GM18907 (cell line): Measurements from ENCODE around the gene PTCRA.
"Not testable (repeated sequence)": the region's sequence is repeated elsewhere in the genome, so short reads cannot be mapped to it uniquely, and the experiment has no call there.

Experiments
- ATAC-seq: cut with Tn5 transposase; IDR thresholded peaks from one replicate; pipeline ENCODE4 v1.9.1; 2021; ENCODE audit warnings: mild to moderate bottlenecking, moderate library complexity; ENCODE audit not compliant: unreplicated experiment

The PTCRA gene, protein sequence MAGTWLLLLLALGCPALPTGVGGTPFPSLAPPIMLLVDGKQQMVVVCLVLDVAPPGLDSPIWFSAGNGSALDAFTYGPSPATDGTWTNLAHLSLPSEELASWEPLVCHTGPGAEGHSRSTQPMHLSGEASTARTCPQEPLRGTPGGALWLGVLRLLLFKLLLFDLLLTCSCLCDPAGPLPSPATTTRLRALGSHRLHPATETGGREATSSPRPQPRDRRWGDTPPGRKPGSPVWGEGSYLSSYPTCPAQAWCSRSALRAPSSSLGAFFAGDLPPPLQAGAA

GRCh38 chr6:42915732-42916131 lies at the start of gene PTCRA:
Gene PTCRA (plus strand): TSS chr6:42916053. CDS start chr6:42916070, 17 bp downstream.
- no peak for ATAC-seq

DNA sequence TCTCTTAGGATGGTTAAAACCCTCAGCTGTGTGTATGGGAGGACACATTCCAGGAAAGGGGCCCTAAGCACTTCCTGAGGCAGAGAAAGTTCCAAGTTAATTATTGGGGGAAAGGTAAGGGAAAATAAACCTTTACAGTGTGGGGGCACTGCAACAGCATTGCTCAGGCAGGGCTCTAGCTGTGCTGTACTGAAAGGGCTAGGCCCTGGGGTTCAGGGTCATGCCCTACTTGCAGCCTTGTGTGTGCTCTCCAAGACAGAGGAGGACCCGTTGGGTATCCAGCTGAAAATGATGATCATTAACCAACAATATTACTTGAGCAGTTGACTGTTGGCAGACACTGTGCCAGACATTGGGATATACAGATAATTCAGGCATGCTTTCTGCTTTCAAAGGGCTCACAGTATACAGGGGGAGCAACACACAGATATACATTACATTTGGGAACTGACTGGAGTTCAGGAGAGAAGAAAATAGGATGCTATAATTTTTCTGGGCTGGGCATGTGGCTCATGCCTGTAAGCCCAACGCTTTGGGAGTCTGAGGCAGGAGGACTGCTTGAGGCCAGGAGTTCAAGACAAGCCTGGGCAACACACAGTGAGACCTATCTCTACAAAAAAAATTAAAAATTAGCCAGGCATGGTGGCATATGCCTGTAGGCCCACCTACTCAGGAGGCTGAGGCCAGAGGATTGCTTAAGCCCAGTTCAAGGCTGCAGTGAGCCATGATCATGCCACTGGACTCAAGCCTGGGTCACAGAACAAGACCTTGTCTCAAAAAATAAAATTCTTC lies 45.5 kb upstream of the PTCRA start:
- no peak for ATAC-seq

- no peak for ATAC-seq
These were observed 44.1 kb upstream of the PTCRA start for GRCh38 chr6:42871711-42872110.

DNA sequence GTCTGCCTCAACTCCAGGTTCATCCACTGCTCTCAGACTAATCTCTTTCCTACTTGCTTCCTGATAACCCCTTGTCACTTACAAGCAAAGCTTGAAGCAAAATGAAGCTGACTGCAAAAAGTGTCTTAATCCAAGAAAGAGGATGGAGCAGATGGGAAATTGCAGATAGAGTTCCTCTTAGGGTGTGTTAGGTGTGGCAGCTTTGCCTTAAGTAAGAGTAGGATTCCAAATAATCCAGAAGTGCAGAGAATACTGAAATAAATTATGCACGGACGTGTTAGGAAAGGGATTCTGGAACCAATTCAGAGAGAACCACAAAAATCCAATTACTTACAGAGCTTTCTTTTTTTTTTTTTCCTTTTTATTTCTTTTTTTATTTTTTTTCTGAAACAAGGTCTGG lies 42.5 kb upstream of the PTCRA start:
- no peak for ATAC-seq

DNA sequence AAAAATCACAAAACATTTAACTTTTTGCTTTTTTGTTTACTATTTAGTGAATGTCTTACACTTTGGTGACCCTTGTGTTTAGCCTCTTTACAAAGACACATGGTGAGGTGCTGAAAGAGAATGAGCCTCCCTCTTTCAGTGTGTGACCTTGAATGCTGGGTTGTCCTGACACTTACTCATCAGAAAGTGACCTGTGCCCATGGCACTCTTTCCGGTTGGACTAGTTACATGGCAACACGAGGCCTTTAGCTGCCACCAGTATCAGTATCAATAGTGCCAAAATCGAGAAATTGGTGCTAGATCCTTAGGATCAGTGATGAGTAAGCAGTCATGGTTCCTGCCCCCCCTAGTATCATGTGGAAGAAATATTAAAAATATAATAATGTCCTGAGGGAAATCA lies 38.2 kb upstream of the PTCRA start:
- ATAC-seq, result no peak

DNA sequence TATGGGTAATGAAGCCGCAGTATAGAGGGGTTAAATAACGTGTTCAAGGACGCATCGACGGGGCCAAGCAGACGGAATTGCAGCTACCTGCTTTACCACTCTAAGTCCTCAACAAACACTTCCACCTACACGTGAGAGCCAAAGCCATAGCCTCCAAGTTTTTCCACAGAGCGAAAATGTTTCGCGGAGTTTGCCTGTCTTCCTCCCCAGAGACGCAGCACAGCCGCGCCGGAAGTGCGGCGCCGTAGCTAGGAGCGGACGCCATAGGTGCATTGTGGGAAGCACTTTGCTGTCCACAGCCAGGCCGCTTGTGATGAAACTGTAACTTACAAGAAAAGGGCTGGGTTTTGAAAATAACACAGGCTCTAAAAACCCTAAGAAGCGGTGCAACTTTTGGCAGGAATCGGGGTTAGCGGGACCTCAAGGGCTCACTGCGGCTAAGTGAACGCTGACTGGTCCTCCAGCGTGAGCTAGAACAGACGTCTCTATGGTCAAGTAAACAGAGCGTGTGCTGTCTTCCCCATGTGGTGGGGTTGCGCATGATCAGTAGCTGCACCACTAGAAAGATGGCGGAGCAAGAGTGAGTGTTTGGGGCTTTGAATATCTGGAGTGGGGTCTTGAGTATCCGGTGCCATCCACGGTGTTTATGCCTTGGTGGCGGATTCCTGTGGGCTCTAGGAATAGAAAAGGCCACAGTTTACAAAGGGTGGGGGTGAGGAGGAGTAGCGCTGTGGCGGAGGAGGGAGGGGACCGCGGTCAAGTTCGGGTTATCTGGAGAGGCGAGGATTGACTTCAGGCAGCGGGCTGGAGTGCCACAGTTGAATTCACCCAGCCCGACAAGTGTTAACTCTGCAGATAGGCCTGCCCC lies 36.2 kb upstream of the PTCRA start, which contains the start of gene RPL7L1:
RPL7L1 (plus strand) TSS at position 245 of the 868 bp plus-strand sequence; CDS start at position 540, 295 bp downstream.
- ATAC-seq, result peak; percentile 92

DNA sequence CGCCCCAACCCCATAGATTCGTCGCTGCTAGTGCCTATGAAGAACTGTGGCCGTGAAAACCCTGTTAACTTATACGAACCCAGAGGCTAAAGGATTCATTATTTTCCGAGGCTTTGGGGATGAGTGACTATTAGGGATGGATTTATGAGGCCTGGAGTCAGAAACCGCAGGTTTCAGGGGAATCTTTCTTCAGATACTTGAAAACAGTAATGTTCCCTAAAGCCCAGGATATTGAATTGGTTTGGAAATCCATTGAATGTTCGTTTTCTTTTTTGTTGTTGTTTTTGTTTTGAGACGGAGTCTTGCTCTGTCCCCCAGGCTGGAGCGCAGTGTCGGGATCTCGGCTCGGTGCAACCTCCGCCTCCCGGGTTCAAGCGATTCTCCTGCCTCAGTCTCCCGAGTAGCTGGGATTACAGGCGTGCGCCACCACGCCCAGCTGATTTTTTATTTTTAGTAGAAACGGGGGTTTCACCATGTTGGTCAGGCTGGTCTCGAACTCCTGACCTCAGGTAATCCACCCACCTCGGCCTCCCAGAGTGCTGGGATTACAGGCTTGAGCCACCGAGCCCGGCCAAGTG lies 35.5 kb upstream of the PTCRA start:
- not testable (repeated sequence) for ATAC-seq

DNA sequence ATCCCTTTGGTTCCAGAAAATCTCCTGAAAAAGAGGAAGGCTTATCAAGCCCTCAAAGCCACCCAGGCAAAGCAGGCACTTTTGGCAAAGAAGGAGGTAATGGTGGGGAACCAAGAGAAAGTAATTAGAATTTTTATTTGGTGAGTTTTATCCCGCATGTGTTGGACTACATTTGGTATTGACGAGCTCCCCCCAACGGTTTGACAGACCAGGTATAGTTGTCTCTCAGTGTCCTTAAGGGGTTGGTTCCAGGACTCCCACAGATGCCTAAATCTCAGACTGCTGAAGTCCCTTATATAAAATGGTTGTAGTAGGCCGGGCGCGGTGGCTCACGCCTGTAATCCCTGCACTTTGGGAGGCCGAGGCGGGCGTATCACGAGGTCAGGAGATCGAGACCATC lies 35.0 kb upstream of the PTCRA start:
- not testable (repeated sequence) for ATAC-seq

GRCh38 chr6:42885702-42886101 lies 30.2 kb upstream of the PTCRA start:
- ATAC-seq, result no peak

DNA sequence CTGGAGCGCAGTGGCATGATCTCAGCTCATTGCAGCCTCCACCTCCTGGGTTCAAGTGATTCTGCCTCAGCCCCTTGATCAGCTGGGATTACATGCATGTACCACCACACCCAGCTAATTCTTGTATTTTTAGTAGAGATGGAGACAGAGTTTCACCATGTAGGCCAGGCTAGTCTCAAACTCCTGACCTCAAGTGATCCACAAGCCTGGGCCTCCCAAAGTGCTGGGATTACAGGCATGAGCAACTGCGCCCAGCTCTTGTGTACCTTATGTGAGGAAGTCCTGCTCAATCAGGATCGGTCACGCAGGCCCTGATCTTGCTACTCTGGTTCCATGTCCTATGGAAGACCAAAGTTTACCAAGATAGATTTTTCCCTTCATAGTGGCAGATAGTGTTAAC lies 27.7 kb upstream of the PTCRA start:
- ATAC-seq, result not testable (repeated sequence)

GRCh38 chr6:42889815-42890214 lies 26.0 kb upstream of the PTCRA start:
- no peak for ATAC-seq

DNA sequence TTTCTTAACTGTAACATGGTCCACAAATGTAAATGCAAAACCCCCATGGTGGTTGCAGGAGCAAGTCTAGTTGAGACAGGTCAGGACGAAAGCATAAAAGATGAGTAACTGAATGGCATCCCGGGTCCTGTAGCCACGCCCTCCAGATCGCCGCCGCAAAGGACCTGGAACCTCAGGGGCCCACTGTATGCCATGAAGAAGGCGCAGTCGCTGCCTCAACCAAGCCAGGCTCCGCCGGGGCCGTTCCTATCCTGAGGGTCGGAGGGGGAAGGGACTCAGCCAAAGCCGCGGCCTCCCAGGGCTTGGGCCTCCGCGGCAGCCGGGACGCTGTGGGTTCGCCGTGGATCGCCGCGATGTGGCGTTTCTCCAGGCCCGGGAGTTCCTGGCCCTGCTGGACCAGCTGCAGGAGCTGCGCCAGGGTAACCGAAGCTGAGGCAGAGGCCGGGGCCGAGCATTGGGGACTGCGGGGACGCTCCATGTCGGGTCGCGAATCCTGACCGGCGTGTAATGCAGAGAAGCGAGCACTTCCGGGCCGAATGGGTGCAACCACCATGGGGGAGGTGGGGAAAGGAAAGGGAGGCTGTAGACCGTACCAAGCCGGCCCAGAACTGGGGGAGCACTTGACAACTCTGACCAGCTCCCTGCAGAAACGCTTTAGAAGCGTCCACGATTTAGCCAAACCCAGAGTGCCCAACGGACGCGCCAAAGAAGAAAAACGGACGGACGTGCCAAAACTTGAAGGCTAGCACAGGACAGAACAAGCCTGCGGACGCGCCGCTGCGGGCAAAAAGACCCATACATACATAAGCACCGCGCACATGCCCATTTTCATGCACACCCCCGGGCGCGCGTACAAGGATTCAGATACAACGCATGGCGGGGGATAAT lies 25.3 kb upstream of the PTCRA start:
- peak; percentile 92 for ATAC-seq

GRCh38 chr6:42891199-42891722 lies 24.6 kb upstream of the PTCRA start:
- ATAC-seq, result no peak

- ATAC-seq, result not testable (repeated sequence)
These were observed 21.6 kb upstream of the PTCRA start for GRCh38 chr6:42894041-42894828.

DNA sequence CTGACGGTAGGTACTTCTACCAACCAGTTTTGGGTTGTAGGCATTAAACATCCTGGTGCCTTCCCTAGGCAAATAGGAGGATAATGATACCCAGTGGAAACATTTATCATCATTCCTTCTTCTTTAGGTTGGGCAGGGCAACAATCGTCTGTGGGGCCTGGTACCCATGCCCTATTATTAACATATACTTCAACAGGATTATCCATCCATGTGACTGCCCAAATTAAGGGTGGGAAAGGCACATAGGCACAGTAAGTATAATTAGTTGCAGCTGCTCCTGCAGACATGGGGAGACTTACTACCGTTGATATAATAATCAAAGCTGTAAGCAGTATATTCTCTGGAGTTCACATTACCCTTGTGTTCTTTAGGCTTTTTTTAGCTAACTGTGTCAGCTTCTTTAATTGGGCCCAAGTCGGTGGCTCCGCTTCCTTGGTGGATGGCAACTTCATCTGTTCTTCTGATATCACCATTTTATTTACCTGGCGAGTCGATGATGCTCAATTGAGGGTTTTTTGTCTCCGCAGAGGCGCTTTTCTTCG lies 19.6 kb upstream of the PTCRA start:
- ATAC-seq, result no peak

GRCh38 chr6:42898891-42899361 lies 16.9 kb upstream of the PTCRA start:
- no peak for ATAC-seq

DNA sequence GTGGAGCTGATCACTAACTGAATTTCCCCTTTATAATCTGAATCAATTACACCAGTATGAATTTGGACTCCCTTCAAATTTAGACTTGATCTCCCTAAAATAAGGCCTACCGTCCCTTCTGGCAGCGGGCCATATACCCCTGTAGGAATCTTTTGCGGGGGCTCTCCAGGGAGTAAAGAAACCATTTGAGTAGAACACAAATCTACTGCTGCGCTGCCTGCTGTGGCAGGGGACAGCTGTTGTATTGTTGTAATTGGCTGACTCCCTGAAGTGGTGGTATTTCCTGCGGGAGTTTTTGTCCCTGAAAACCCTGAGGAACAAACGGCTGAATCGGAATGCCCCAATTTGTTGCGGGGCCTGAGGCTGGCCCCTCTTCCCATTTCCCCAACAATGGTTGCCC lies 16.0 kb upstream of the PTCRA start:
- no peak for ATAC-seq

DNA sequence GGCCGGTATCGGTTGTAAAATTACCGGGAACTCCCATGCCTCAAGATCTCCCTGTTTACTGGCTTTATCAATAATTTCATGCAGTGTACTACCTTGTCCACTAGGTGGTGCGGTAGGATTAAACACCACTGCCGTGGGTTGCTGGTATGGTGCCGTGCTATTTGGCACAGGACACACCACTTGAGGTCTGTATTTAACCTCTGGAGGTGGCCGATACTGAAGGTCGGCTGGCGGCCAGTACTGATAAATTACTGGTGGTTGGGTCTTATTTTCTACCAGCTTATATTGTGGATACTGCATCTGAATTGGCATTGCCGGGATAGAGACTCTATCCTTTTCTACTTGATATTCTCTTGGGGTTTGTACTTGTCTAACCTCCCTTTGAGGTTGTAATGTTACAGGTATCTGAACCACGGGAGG lies 14.3 kb upstream of the PTCRA start:
- ATAC-seq, result peak; percentile 65
